ENCODE results near the gene FBXO11. TPM values are rescaled to one million over a fixed set of nuclear protein-coding genes. Genes with fewer than 3 reads are reported as not detected.

The FBXO11 gene
- total and polyA plus RNA-seq, 12 donors = 21.7 to 61.7 (median 46.6) TPM

- no peaks in the 10 kb centered on the region for H3K27me3 ChIP-seq
- intact Hi-C loops (cut with DNase I) = loop anchor here in 1 of 2 donors (10.0 kb wide), 1 partner anchor 122 kb away; the partner anchor contains the start of gene FBXO11
Observed at GRCh38 chr2:47782671-47783485, 123.4 kb downstream of the FBXO11 start, which contains the start of gene MSH6. MSH6 (plus strand) TSS chr2:47783145; CDS start chr2:47783234, 89 bp downstream.

GRCh38 chr2:47782381-47782670 lies 124.0 kb downstream of the FBXO11 start:
- WGBS, 4 donors = 1 to 3% (median 2%) methylated on average over 7 of the region's 7 CpGs
- intact Hi-C loops (cut with DNase I) = loop anchor here in 1 of 2 donors (10.0 kb wide), 1 partner anchor 122 kb away; the partner anchor contains the start of gene FBXO11
- peak overlapping the region; percentile 89 to 98 (median 96) for H3K27ac ChIP-seq
- TF ChIP-seq POLR2A (IDR thresholded peaks at IDR 0.05) (no peak), CTCF (IDR thresholded peaks at IDR 0.05) (no peak)
- H3K4me3 ChIP-seq = peak overlapping the region; percentile 30 to 93 (median 84)
- DNase-seq = no peak
- H3K27me3 ChIP-seq = no peaks in the 10 kb centered on the region
- no peaks in the 10 kb centered on the region for H3K36me3 ChIP-seq (replicated peaks in 1 of 2)
- no peaks in the 10 kb centered on the region for H3K9me3 ChIP-seq (replicated peaks in 1 of 3)
- peaks cover 15 to 16% of the 10 kb centered on the region in 2 donors for H3K4me1 ChIP-seq (replicated peaks in 1 of 2)

More at GRCh38 chr2:47782671-47783485, 123.4 kb downstream of the FBXO11 start, which contains the start of gene MSH6:
- no peak for TF ChIP-seq CTCF (IDR thresholded peaks at IDR 0.05)
- TF ChIP-seq POLR2A (IDR thresholded peaks at IDR 0.05) = peak; percentile 78 to 97
- 0 to 1% (median 0%) methylated on average over 12 to 98 of the region's 98 CpGs for WGBS, 4 donors
- H3K27ac ChIP-seq = peak within 1 kb of the TSS; percentile 89 to 98 (median 96)
- peaks cover 15 to 16% of the 10 kb centered on the region in 2 donors for H3K4me1 ChIP-seq (replicated peaks in 1 of 2)
- DNase-seq = peak; percentile 88 to 93 (median 90)
- H3K36me3 ChIP-seq (replicated peaks in 1 of 2) = no peaks in the 10 kb centered on the region
- peak within 1 kb of the TSS; percentile 78 to 93 (median 84) for H3K4me3 ChIP-seq
- no peaks in the 10 kb centered on the region for H3K9me3 ChIP-seq (replicated peaks in 1 of 3)

GRCh38 chr2:47779426-47779790 lies 126.9 kb downstream of the FBXO11 start:
- H3K36me3 ChIP-seq (replicated peaks in 1 of 2) = no peaks in the 10 kb centered on the region
- no peak overlapping the region for H3K4me3 ChIP-seq
- no peak overlapping the region for H3K27ac ChIP-seq
- intact Hi-C loops (cut with DNase I) = no loop called here
- DNase-seq = no peak
- TF ChIP-seq POLR2A (IDR thresholded peaks at IDR 0.05) (no peak), CTCF (IDR thresholded peaks at IDR 0.05) (no peak)
- H3K9me3 ChIP-seq (replicated peaks in 1 of 3) = no peaks in the 10 kb centered on the region
- H3K27me3 ChIP-seq = no peaks in the 10 kb centered on the region
- peaks cover 13 to 17% of the 10 kb centered on the region in 2 donors for H3K4me1 ChIP-seq (replicated peaks in 1 of 2)
- 87 to 89% (median 88%) methylated on average over 8 of the region's 8 CpGs for WGBS, 4 donors

GRCh38 chr2:47778698-47779425 lies 127.4 kb downstream of the FBXO11 start:
- 87 to 93% (median 89%) methylated on average over 8 of the region's 8 CpGs for WGBS, 4 donors
- Histone ChIP-seq H3K27ac (peak overlapping the region in 1 of 5 donors; percentile 83), H3K9me3 (replicated peaks in 1 of 3) (no peaks in the 10 kb centered on the region), H3K4me3 (no peak overlapping the region), H3K4me1 (replicated peaks in 1 of 2) (peaks cover 11 to 14% of the 10 kb centered on the region in 2 donors), H3K27me3 (no peaks in the 10 kb centered on the region), H3K36me3 (replicated peaks in 1 of 2) (no peaks in the 10 kb centered on the region)
- intact Hi-C loops (cut with DNase I) = no loop called here
- DNase-seq = no peak
- TF ChIP-seq POLR2A (IDR thresholded peaks at IDR 0.05) = no peak
- no peak for TF ChIP-seq CTCF (IDR thresholded peaks at IDR 0.05)

All from adrenal gland (tissue), 12 donors.